GM18507 (cell line): Measurements from ENCODE around the gene FHOD3.

Experiments used
- DNase-seq: peaks from one replicate; pipeline ENCODE4 v3.0.0; 2011; ENCODE audit warnings: low read depth; ENCODE audit not compliant: insufficient read length; ENCODE audit errors: extremely low spot score
- FAIRE-seq: peaks from 2 replicates; lab custom pipeline; 2011; peaks lifted over from hg19 to GRCh38; lab: Jason Lieb, UNC

Gene FHOD3

GRCh38 chr18:36769611-36770314 is 472.2 kb downstream of the FHOD3 start:
- no peak for FAIRE-seq
- no peak for DNase-seq

DNA sequence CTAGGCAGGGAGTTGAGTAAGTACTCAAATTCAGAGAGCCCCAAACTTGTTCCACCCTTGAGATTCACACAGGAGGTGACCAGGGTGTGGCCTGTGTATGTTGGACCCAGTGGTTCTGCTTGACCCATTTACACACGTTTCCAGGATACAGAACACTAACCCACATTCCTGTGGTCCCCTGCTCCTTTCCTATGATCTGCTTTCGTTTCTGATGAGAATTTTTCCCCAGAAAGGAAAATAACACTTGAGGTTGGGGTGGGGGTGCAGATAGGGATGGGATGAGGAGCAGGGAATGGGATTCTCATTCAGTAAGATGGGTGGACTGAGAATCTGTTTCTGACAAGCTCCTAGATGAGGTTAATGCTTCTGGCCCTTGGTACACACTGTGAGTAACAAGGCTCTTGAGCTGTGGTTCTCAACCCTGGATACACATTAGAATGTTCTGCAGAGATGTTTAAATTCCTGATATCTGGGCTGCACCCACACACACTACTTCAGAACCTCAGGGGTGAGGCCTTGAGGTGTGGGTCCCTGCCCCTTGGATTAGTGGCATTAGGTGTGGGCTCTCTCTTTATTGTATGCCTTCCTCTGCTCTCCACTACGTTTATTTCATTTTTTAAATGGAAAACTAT is 472.9 kb downstream of the FHOD3 start:
- DNase-seq: no peak
- FAIRE-seq: no peak

DNA sequence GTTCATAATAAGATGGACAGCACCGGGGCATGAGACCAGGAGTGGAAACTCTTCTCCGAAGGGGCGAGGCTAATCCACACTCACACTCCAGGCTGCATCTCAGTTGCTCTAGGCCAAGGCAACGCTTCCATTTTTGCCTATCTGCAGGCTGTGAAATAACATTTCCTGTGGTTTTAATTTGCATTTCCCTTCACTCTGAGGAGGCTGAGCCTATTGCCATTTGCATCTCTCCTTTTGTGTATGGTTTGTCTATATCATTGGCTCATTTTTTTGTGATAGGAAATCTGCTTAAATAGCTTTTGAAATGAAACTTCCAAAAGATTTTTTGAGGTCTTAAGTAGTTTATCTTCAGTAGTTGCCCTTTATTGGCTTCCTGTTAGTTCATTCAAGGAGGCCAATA is 473.7 kb downstream of the FHOD3 start:
- DNase-seq (no peak), FAIRE-seq (peak; percentile 39)

- DNase-seq (no peak), FAIRE-seq (no peak)
These were observed 474.8 kb downstream of the FHOD3 start for GRCh38 chr18:36772241-36772723.

- FAIRE-seq (no peak), DNase-seq (no peak)
These were observed 477.9 kb downstream of the FHOD3 start for GRCh38 chr18:36775396-36775795.

DNA sequence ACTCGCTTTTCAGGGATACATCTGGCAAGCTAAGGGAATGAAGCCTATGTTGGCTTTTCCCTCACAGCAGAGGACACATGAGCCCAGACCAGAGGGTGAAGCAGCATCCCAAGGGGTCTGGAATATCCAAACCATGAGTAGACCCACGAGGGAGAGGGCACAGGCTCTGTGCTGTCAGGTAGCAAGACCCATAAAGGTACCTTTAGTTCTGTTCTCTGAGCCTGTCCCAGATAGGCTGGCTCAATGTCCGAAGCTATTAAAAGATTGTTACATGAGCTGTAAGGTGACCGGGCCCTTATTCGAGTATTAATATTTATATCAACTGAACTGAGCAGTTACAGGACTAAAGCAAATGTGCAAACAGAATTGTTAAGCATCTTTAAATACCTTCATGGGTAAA is 479.1 kb downstream of the FHOD3 start:
- FAIRE-seq: no peak
- no peak for DNase-seq

- FAIRE-seq: no peak
These were observed 480.1 kb downstream of the FHOD3 start for GRCh38 chr18:36777566-36777965.

DNA sequence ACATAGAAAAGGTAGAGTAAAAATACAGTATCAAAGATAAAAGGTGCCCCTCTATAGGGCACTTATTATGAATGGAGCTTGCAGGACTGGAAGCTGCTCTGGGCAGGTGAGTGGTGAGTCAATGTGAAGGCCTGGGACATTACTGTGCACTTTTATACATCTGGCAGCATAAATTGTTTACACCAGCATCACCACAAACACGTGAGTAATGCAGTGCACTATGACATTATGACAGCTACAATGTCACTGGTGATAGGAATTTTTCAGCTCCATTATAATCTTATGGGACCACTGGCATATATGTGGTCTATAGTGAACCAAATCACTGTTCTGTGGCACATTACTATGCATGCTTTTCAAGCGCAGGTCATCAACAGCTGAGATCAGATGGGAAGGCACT is 483.2 kb downstream of the FHOD3 start:
- no peak for FAIRE-seq
- DNase-seq: no peak

More at GRCh38 chr18:36777566-36777965, 480.1 kb downstream of the FHOD3 start:
- no peak for DNase-seq

- no peak for DNase-seq
These were observed 485.2 kb downstream of the FHOD3 start for GRCh38 chr18:36782710-36783109.

DNA sequence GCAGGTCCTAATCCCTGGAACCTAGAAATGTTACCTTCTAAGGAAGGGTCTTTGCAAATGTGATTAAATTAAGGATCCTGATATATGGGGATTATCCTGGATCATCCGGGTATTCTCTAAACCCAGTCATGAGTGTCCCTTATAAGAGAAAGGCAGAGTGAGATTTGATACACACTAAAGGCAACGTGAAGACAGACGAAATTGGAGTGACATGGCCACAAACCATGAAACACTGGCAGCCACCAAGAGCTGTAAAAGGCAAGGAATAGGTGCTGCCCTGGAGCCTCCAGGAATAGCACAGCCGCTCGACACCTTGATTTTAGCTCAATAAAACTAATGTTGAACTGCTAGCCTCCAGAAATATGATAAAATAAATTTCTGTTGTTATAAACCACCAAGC is 486.3 kb downstream of the FHOD3 start:
- DNase-seq: no peak
- no peak for FAIRE-seq

More at GRCh38 chr18:36782710-36783109, 485.2 kb downstream of the FHOD3 start:
- no peak for FAIRE-seq

GRCh38 chr18:36786686-36787085 is 489.2 kb downstream of the FHOD3 start:
- FAIRE-seq: no peak
- no peak for DNase-seq

- FAIRE-seq (no peak), DNase-seq (no peak)
These were observed 495.2 kb downstream of the FHOD3 start for GRCh38 chr18:36792634-36793283.

GRCh38 chr18:36798738-36799473 is 501.4 kb downstream of the FHOD3 start:
- FAIRE-seq: no peak
- DNase-seq: no peak

DNA sequence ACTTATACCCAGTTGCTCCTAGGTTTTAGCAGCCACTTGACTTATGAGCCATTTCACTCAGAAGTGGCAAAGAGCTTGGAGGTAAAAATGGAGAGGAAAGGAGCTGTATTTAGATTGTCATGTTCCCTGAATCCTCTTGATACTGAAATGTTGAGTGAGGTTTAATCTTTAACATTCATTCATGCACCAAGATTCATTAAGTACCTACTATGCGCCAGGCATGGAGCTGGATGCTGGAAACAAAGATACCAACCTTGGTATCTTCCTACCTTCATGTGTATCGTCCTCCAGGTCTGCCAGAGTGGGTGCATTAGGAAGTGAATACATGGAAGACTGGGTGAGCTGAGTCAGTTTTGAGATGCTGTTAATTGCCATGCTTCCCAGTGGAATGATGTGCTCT is 507.6 kb downstream of the FHOD3 start:
- DNase-seq (no peak), FAIRE-seq (no peak)

DNA sequence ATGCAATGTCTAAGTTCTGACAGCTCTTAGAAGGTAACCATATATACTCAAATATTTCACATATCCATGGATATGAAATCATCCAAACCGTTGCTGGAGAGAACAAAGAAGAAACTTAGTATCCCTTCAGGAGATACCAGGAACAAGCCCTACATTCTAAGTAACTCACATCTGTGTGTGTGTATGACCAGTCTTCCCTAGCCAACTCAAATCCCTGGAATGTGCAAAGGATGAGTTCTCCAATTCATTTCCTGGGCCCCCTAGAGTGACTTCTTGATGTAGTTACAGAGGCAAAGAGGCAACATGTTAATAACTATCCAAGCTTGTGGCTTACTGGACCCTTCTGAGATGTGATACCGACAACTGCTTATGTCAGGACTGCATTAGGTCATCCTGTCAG is 511.2 kb downstream of the FHOD3 start:
- DNase-seq (no peak), FAIRE-seq (no peak)

DNA sequence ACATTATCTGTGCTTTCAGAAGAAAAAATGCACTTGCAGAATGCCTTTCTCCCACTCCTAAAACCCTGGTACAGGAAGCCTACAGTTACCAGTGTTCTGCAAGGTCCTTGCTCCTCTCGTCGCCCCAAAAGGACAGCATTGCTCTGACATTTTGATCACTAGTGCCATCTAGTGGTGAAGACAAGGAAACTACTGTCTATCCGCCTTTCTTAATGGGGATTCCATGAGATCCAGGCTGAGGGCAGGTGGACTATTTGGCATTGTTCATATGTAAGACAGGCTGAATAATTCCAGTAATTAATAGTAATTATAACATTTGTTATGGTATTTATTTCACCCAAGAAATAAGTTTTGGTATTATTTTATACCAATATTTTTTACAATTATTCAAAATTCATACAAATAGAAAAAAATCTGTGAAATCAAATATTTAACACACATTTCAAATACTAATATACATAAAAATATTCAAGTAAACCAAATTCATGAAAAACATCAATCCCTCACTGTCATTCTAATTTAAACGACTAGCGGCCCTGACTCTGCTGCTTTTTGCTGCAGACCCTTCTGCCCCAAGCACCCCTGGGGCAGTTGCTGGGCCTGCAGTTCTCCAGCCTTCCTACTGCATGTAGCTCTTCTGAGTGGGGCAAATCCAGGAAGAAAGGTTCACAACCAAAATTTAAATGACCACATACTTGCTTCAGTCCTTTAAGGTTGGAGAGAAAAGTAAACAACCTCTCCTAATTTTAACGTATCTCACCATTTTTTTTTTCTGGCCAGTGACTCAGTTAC is 512.3 kb downstream of the FHOD3 start:
- DNase-seq: peak; percentile 65
- FAIRE-seq: peak; percentile 84

- DNase-seq (no peak), FAIRE-seq (no peak)
These were observed 513.9 kb downstream of the FHOD3 start for GRCh38 chr18:36811430-36811829.

DNA sequence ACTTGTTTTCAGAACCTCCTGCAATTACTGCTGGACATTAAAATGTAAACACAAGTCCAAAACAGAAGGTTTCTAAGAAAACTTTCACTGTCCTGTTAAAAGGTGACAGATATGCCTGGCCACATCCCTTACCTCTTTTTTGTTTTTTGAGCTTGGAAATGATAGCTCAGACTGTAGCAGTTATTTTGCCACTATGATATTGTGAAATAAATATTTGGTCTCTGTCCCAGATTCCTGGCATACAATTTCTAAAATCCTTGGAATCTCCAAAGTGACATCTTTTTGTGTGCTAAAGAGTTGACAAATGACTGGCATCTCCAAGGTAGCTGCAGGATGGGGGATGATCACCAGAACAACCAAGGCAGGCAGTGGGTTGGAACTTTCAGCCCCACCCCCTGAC is 514.4 kb downstream of the FHOD3 start:
- DNase-seq: no peak
- FAIRE-seq: no peak

DNA sequence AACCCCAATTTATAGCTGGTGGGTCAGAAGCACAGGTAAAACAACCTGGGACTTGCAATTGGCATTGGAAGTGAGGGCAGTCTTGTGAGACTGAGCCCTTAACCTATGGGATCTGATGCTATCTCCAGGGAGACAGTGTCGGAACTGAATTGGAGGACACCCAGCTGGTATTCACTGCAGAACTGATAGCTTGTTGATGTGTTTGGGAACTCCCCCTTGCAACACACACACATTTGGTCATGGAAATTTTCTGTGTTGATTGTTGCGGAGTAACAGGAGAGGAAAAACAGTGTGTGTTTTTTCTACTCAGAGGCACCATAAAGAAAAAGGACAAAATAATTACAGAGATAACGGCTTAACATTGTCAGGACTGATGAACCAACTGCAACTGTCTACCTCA is 515.2 kb downstream of the FHOD3 start:
- FAIRE-seq (no peak), DNase-seq (no peak)
